ENCODE results near the gene RBM38.

RBM38 gene

GRCh38 chr20:57374931-57375651 lies 16.1 kb upstream of the RBM38 start:
- no peak for DNase-seq (ENCODE audit: low read depth, low spot score)

- DNase-seq (ENCODE audit: low read depth, low spot score), result no peak
Measured at GRCh38 chr20:57375652-57376230, 15.5 kb upstream of the RBM38 start.

- DNase-seq (ENCODE audit: low read depth, low spot score), result no peak
Measured at GRCh38 chr20:57377350-57377749, 13.8 kb upstream of the RBM38 start.

- no peak for DNase-seq (ENCODE audit: low read depth, low spot score)
Measured at GRCh38 chr20:57378107-57378506, 13.1 kb upstream of the RBM38 start.

- DNase-seq (ENCODE audit: low read depth, low spot score), result no peak
Measured at GRCh38 chr20:57378646-57379262, 12.4 kb upstream of the RBM38 start.

GRCh38 chr20:57379263-57379647 lies 11.9 kb upstream of the RBM38 start:
- DNase-seq (ENCODE audit: low read depth, low spot score), result no peak

GRCh38 chr20:57380081-57380750 lies 11.0 kb upstream of the RBM38 start:
- no peak for DNase-seq (ENCODE audit: low read depth, low spot score)

- DNase-seq (ENCODE audit: low read depth, low spot score), result peak; percentile 45
Measured at GRCh38 chr20:57381596-57382503, 9.3 kb upstream of the RBM38 start.

- DNase-seq (ENCODE audit: low read depth, low spot score), result no peak
Measured at GRCh38 chr20:57382516-57382915, 8.7 kb upstream of the RBM38 start.

- DNase-seq (ENCODE audit: low read depth, low spot score), result no peak
Measured at GRCh38 chr20:57383447-57384347, 7.5 kb upstream of the RBM38 start.

GRCh38 chr20:57384486-57384885 lies 6.7 kb upstream of the RBM38 start:
- DNase-seq (ENCODE audit: low read depth, low spot score), result no peak

- no peak for DNase-seq (ENCODE audit: low read depth, low spot score)
Measured at GRCh38 chr20:57384953-57385761, 6.0 kb upstream of the RBM38 start.

- no peak for DNase-seq (ENCODE audit: low read depth, low spot score)
Measured at GRCh38 chr20:57385940-57386339, 5.3 kb upstream of the RBM38 start.

- DNase-seq (ENCODE audit: low read depth, low spot score), result no peak
Measured at GRCh38 chr20:57386762-57387161, 4.4 kb upstream of the RBM38 start.

GRCh38 chr20:57387463-57387862 lies 3.7 kb upstream of the RBM38 start:
- DNase-seq (ENCODE audit: low read depth, low spot score), result no peak

- no peak for DNase-seq (ENCODE audit: low read depth, low spot score)
Measured at GRCh38 chr20:57387945-57388371, 3.2 kb upstream of the RBM38 start.

GRCh38 chr20:57388953-57389694 lies 2.1 kb upstream of the RBM38 start:
- no peak for DNase-seq (ENCODE audit: low read depth, low spot score)

- DNase-seq (ENCODE audit: low read depth, low spot score), result no peak
Measured at GRCh38 chr20:57389695-57390603, 1.2 kb upstream of the RBM38 start.
